Activated T-helper 17 cell treated with anti-CD3 and anti-CD28 coated beads, Interleukin-2, amount 50 U/mL, for 72 hours (primary cell): Measurements from ENCODE around the gene RPSA. TPM values are rescaled to one million over a fixed set of nuclear protein-coding genes. Genes with fewer than 3 reads are reported as not detected.

ENCODE experiments used
- ATAC-seq: fragments of 150-1000 bp; cut with Tn5 transposase; replicated peaks from 2 replicates; pipeline ENCODE4 v1.10.0; 2021; ENCODE audit warnings: mild to moderate bottlenecking, moderate library complexity
- H3K27ac Mint-ChIP-seq: one replicate; pipeline ENCODE4 v1.8.0; 2022; ENCODE audit warnings: mixed read lengths
- H3K27me3 Mint-ChIP-seq: one replicate; pipeline ENCODE4 v1.8.0; 2022; ENCODE audit warnings: mixed read lengths
- H3K36me3 Mint-ChIP-seq: one replicate; pipeline ENCODE4 v1.8.0; 2022; ENCODE audit warnings: low read depth, mild to moderate bottlenecking, mixed read lengths
- H3K4me1 Mint-ChIP-seq: one replicate; pipeline ENCODE4 v1.8.0; 2022; ENCODE audit warnings: mixed read lengths
- H3K4me3 Mint-ChIP-seq: one replicate; pipeline ENCODE4 v1.8.0; 2022; ENCODE audit warnings: mild to moderate bottlenecking, mixed read lengths
- H3K9me3 Mint-ChIP-seq: one replicate; pipeline ENCODE4 v1.8.0; 2022; ENCODE audit warnings: mixed read lengths
- total RNA-seq, 2 donors: library from RNA; stranded (reverse); gene quantifications; one replicate each; pipeline ENCODE4 v1.2.3, GENCODE V29; 2022

Gene RPSA
- total RNA-seq, 2 donors from 2014 or later = 2,603 to 2,924 TPM

DNA sequence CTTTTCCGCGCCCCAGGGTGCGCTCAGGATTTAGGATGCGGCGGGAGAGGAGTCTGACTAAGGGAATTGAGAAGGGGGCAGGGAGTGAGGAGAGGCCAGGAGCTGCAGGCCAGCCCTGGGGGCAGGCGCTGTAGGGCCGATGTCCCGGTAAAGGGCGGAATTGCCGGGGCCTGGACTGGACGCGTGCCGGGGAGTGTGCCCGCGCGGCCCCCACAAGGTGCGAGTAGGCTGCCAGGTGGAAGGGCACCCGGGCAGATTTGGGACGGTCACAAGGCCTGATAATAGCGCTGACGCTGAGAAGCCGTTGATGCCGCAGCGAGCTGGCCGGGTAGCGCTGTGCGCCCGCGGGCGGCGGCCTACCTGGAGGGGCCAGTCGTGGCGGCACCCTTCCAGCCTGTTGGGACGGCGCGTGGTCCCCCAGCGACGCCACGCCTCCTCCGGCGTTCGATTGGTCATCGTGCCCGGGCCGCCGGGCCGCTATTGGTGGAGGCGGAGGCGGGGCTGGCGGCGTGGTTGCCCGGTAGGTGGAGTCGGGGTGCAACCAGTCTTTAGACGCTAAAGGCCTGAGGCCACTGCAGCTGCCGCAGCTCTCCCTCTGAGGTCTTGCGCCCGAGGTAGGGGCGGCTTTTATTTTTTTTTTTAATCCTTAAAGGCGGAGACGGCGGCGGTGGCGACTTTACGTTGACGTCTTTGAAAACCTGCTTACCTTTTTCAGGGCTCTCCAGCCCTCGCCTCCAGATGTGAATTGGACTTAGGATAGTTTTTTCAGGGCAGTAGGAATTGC is 22.4 kb upstream of the RPSA start:
- H3K9me3 Mint-ChIP-seq = no peaks in the 10 kb centered on the region
- H3K4me1 Mint-ChIP-seq = peaks cover 38% of the 10 kb centered on the region
- peaks cover 13% of the 10 kb centered on the region for H3K36me3 Mint-ChIP-seq
- peak overlapping the region; percentile 98 for H3K4me3 Mint-ChIP-seq
- H3K27ac Mint-ChIP-seq = peak overlapping the region; percentile 99
- no peaks in the 10 kb centered on the region for H3K27me3 Mint-ChIP-seq
- peak; percentile 89 for ATAC-seq

GRCh38 chr3:39384665-39385000 is 21.9 kb upstream of the RPSA start:
- peaks cover 43% of the 10 kb centered on the region for H3K4me1 Mint-ChIP-seq

DNA sequence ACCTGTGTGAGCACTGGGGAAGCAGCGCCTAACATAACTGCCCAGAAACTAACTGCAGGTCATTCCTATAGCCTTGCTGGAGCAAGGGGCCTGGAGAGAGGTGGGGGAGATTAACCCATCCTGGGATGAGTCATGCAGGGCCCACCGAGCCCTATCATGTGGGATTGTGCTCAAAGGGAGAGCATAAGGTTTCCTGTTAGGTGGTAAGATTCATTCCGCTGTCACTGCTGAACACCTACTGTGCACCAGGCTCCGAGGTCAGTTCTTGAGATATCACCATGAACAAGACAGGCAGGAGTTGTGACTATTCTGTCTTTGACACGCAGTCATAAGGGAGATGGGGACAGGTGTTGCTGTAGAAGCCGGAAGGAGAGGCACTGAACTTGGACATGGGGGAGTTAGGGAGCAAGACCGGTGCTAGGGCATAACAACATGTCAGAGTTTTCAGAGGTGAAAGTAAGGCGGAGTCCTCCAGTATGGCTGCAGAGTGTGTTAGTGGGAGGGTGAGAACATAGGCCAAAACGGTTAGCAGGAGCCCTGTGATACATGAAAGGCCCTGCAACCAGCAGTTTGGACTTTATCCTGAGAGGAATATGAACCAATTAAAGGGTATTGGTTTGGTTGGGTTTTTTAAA is 20.9 kb upstream of the RPSA start:
- H3K27me3 Mint-ChIP-seq = no peaks in the 10 kb centered on the region
- H3K4me3 Mint-ChIP-seq = peak overlapping the region; percentile 98
- no peaks in the 10 kb centered on the region for H3K9me3 Mint-ChIP-seq
- H3K4me1 Mint-ChIP-seq = peaks cover 43% of the 10 kb centered on the region
- peaks cover 28% of the 10 kb centered on the region for H3K36me3 Mint-ChIP-seq
- ATAC-seq = no peak
- H3K27ac Mint-ChIP-seq = no peak overlapping the region

More at GRCh38 chr3:39384665-39385000, 21.9 kb upstream of the RPSA start:
- Mint-ChIP-seq H3K36me3 (peaks cover 19% of the 10 kb centered on the region), H3K27me3 (no peaks in the 10 kb centered on the region), H3K27ac (peak overlapping the region; percentile 99), H3K4me3 (peak overlapping the region; percentile 98), H3K9me3 (no peaks in the 10 kb centered on the region)
- ATAC-seq = no peak

- no peaks in the 10 kb centered on the region for H3K9me3 Mint-ChIP-seq
- peaks cover 43% of the 10 kb centered on the region for H3K4me1 Mint-ChIP-seq
- ATAC-seq = no peak
- H3K27ac Mint-ChIP-seq = peak overlapping the region; percentile 18
- H3K27me3 Mint-ChIP-seq = no peaks in the 10 kb centered on the region
- peak overlapping the region; percentile 57 for H3K4me3 Mint-ChIP-seq
- H3K36me3 Mint-ChIP-seq = peaks cover 36% of the 10 kb centered on the region
Measured at GRCh38 chr3:39386318-39386717, 20.2 kb upstream of the RPSA start.

- Mint-ChIP-seq H3K9me3 (no peaks in the 10 kb centered on the region), H3K27ac (peak overlapping the region; percentile 18), H3K4me3 (peak overlapping the region; percentile 57), H3K27me3 (no peaks in the 10 kb centered on the region), H3K36me3 (peaks cover 47% of the 10 kb centered on the region), H3K4me1 (peaks cover 43% of the 10 kb centered on the region)
- no peak for ATAC-seq
Measured at GRCh38 chr3:39387411-39387975, 19.0 kb upstream of the RPSA start.

DNA sequence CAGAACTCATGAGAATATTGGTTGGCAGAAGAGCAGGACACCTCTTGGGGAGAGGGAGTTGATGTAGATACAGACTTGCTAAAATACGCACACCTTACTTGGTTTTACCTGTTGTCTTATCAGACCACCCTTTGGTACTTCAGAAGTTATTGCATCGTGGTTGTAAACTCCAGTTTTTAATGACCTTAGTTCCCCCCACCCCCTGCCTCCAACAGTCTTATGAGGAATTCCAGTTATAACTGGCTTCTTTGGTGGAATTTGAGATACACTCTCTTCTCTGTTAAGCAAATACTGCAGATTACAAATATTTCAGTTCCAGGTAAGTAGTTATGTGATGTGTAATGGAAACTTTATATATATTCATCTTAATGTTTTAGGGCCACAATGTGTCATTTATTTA is 18.4 kb upstream of the RPSA start:
- H3K4me1 Mint-ChIP-seq = peaks cover 43% of the 10 kb centered on the region
- peak overlapping the region; percentile 57 for H3K4me3 Mint-ChIP-seq
- H3K27ac Mint-ChIP-seq = peak overlapping the region; percentile 18
- H3K27me3 Mint-ChIP-seq = no peaks in the 10 kb centered on the region
- no peak for ATAC-seq
- H3K36me3 Mint-ChIP-seq = peaks cover 53% of the 10 kb centered on the region
- no peaks in the 10 kb centered on the region for H3K9me3 Mint-ChIP-seq

DNA sequence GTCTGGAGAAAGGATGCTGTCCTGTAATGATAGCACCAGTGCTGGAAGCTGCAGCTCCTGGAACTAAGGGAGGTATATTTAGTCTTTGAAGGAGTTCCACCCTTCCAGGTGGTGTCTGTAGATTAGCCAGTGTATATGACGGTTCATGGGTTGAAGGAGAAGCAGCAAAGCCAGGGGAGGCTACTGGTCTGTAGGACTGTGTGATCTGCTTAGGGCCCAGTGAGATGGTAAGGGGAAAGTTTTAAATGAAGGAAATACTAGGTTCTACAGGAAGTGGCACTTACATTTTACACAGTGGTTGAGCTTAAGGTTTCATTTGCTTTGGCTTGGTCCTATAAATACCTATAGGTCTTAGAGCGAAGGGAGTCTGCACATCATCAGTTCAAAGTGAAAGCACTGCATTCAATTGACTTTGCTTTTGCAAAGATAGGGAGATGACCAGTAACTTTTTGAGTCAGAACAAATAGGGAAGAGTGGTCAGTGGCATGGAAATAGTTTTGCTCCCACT is 17.7 kb upstream of the RPSA start:
- H3K27me3 Mint-ChIP-seq = no peaks in the 10 kb centered on the region
- ATAC-seq = no peak
- H3K4me1 Mint-ChIP-seq = peaks cover 43% of the 10 kb centered on the region
- no peaks in the 10 kb centered on the region for H3K9me3 Mint-ChIP-seq
- H3K4me3 Mint-ChIP-seq = peak overlapping the region; percentile 57
- H3K27ac Mint-ChIP-seq = peak overlapping the region; percentile 18
- peaks cover 53% of the 10 kb centered on the region for H3K36me3 Mint-ChIP-seq

- ATAC-seq = no peak
- H3K9me3 Mint-ChIP-seq = no peaks in the 10 kb centered on the region
- peaks cover 67% of the 10 kb centered on the region for H3K36me3 Mint-ChIP-seq
- H3K4me3 Mint-ChIP-seq = no peak overlapping the region
- H3K27ac Mint-ChIP-seq = no peak overlapping the region
- no peaks in the 10 kb centered on the region for H3K27me3 Mint-ChIP-seq
- peaks cover 40% of the 10 kb centered on the region for H3K4me1 Mint-ChIP-seq
Measured at GRCh38 chr3:39390181-39390580, 16.3 kb upstream of the RPSA start.

GRCh38 chr3:39396690-39397089 is 9.8 kb upstream of the RPSA start:
- peak overlapping the region; percentile 54 for H3K27ac Mint-ChIP-seq

GRCh38 chr3:39398700-39399099 is 7.8 kb upstream of the RPSA start:
- no peaks in the 10 kb centered on the region for H3K9me3 Mint-ChIP-seq
- no peak overlapping the region for H3K27ac Mint-ChIP-seq
- ATAC-seq = no peak
- H3K4me1 Mint-ChIP-seq = no peaks in the 10 kb centered on the region
- H3K27me3 Mint-ChIP-seq = no peaks in the 10 kb centered on the region
- H3K4me3 Mint-ChIP-seq = no peak overlapping the region
- H3K36me3 Mint-ChIP-seq = peaks cover 75% of the 10 kb centered on the region

More at GRCh38 chr3:39396690-39397089, 9.8 kb upstream of the RPSA start:
- ATAC-seq = no peak
- H3K9me3 Mint-ChIP-seq = no peaks in the 10 kb centered on the region
- H3K36me3 Mint-ChIP-seq = peaks cover 95% of the 10 kb centered on the region
- H3K27me3 Mint-ChIP-seq = no peaks in the 10 kb centered on the region
- no peaks in the 10 kb centered on the region for H3K4me1 Mint-ChIP-seq
- H3K4me3 Mint-ChIP-seq = no peak overlapping the region

DNA sequence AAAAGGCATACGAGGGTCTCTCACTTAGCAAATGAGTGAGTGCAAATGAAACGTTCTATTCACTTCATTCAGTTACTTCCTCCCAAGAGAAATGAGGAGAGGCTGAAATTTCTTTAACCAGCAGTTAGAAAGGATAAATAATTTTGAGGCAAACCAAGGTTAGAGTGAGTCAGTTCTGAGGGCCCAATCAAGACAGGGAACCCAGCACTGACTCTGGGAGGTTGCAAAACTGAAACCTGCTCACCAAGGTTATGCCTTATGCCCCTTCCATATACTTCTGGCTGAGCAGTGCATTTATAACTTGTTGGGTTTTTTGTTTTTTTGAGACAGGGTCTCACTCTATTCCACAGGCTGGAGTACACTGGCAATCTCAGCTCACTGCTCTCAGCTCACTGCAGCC is 4.5 kb upstream of the RPSA start:
- Mint-ChIP-seq H3K27me3 (no peaks in the 10 kb centered on the region), H3K27ac (no peak overlapping the region), H3K4me1 (no peaks in the 10 kb centered on the region), H3K9me3 (no peaks in the 10 kb centered on the region), H3K4me3 (no peak overlapping the region), H3K36me3 (peaks cover 50% of the 10 kb centered on the region)
- ATAC-seq = peak; percentile 11

DNA sequence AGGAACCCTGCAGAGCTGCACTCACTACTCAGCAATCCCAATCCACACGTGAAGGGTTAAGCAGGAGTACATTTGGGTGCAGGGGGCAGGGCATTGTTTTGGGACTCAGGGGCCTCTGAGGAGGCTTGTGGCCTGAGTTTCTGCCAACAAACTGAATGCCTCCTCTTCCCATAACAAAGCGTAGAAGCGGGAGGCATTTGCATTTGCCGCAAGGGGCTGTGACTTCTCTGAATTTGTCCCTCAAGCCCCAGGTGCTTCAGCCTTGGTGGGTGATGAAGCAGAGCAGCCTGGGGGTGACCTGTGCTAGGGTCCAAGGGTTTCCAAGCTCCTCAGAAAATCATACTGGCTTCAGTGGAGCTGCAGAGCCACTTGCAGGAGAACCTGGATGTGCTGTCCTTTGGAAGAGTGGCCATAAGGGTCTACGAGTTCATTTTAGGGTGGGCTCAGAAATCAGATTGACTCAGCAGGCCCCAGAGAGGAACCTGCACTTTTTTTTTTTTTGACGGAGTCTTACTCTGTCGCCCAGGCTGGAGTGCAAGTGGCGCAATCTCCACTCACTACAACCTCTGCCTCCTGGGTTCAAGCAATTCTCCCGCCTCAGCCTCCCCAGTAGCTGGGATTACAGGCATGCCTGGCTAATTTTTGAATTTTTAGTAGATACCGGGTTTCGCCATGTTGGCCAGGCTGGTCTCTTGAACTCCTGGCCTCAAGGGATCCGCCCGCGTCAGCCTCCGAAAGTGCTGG is 1.4 kb upstream of the RPSA start:
- H3K27ac Mint-ChIP-seq = no peak overlapping the region
- no peak for ATAC-seq
- peak overlapping the region; percentile 83 for H3K4me3 Mint-ChIP-seq
- H3K36me3 Mint-ChIP-seq = peaks cover 51% of the 10 kb centered on the region
- H3K4me1 Mint-ChIP-seq = peaks cover 7% of the 10 kb centered on the region
- H3K9me3 Mint-ChIP-seq = no peaks in the 10 kb centered on the region
- no peaks in the 10 kb centered on the region for H3K27me3 Mint-ChIP-seq

- H3K4me3 Mint-ChIP-seq = peak overlapping the region; percentile 83
Measured at GRCh38 chr3:39405687-39406367, 693 bp upstream of the RPSA start.

GRCh38 chr3:39407259-39407629 is 724 bp downstream of the RPSA start:
- no peaks in the 10 kb centered on the region for H3K27me3 Mint-ChIP-seq
- ATAC-seq = no peak
- H3K4me1 Mint-ChIP-seq = peaks cover 13% of the 10 kb centered on the region
- H3K9me3 Mint-ChIP-seq = no peaks in the 10 kb centered on the region
- peaks cover 60% of the 10 kb centered on the region for H3K36me3 Mint-ChIP-seq
- peak overlapping the region; percentile 83 for H3K4me3 Mint-ChIP-seq
- H3K27ac Mint-ChIP-seq = peak overlapping the region; percentile 92

More at GRCh38 chr3:39405687-39406367, 693 bp upstream of the RPSA start:
- H3K36me3 Mint-ChIP-seq = peaks cover 51% of the 10 kb centered on the region
- H3K27me3 Mint-ChIP-seq = no peaks in the 10 kb centered on the region
- H3K4me1 Mint-ChIP-seq = peaks cover 7% of the 10 kb centered on the region
- H3K9me3 Mint-ChIP-seq = no peaks in the 10 kb centered on the region
- H3K27ac Mint-ChIP-seq = peak overlapping the region; percentile 92
- ATAC-seq = no peak
